AG09319 (cell line): Measurements from ENCODE around the gene SF1.
A peak's percentile ranks its signal among the peaks of the same experiment; 100 is the strongest.

Experiments
- DNase-seq: peaks from one replicate; pipeline ENCODE4 v3.0.0-alpha.2; 2010; ENCODE audit warnings: low read depth; ENCODE audit errors: extremely low read depth
- TF ChIP-seq, protein P1 (sequence below): IDR thresholded peaks from 2 replicates; pipeline ENCODE4 v1.5.1; 2011; ENCODE audit warnings: low read depth, mild to moderate bottlenecking, inconsistent platforms, low read length, moderate library complexity

SF1 gene

DNA sequence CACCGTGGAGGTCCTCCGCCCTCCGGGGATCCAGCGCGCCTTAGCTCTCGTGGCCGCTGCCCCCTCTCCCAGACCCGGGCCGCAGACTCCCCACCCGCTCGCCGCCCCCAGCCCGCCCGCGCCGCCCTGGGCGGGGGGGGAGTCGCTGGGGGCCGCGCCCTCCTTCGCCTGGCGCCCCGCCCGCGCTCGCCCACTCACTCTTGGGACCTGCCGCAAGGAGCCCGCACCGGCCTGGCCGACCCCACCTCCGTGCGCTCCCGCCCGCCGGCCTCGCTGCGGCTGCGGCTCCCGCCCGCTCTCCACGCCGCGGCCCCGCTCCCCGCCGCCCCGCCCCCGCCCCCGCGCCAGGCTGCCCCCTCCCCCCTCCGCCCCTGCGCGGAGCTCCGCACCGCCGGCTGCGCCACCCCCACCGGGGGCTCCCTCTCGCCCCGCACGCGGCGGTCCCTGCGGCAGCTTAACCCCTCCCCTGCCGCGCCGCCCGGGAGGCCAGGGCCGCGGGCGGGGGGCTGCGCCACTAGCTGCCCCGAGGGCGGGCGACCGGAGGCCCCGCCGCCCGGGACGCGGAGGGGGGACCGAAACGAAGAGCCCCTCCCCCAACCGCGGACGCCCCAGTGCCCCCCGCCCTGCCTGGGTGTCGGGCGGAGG, 33.7 kb downstream of the SF1 start:
- no peak for DNase-seq
- TF ChIP-seq, protein P1, sequence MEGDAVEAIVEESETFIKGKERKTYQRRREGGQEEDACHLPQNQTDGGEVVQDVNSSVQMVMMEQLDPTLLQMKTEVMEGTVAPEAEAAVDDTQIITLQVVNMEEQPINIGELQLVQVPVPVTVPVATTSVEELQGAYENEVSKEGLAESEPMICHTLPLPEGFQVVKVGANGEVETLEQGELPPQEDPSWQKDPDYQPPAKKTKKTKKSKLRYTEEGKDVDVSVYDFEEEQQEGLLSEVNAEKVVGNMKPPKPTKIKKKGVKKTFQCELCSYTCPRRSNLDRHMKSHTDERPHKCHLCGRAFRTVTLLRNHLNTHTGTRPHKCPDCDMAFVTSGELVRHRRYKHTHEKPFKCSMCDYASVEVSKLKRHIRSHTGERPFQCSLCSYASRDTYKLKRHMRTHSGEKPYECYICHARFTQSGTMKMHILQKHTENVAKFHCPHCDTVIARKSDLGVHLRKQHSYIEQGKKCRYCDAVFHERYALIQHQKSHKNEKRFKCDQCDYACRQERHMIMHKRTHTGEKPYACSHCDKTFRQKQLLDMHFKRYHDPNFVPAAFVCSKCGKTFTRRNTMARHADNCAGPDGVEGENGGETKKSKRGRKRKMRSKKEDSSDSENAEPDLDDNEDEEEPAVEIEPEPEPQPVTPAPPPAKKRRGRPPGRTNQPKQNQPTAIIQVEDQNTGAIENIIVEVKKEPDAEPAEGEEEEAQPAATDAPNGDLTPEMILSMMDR, result no peak

DNA sequence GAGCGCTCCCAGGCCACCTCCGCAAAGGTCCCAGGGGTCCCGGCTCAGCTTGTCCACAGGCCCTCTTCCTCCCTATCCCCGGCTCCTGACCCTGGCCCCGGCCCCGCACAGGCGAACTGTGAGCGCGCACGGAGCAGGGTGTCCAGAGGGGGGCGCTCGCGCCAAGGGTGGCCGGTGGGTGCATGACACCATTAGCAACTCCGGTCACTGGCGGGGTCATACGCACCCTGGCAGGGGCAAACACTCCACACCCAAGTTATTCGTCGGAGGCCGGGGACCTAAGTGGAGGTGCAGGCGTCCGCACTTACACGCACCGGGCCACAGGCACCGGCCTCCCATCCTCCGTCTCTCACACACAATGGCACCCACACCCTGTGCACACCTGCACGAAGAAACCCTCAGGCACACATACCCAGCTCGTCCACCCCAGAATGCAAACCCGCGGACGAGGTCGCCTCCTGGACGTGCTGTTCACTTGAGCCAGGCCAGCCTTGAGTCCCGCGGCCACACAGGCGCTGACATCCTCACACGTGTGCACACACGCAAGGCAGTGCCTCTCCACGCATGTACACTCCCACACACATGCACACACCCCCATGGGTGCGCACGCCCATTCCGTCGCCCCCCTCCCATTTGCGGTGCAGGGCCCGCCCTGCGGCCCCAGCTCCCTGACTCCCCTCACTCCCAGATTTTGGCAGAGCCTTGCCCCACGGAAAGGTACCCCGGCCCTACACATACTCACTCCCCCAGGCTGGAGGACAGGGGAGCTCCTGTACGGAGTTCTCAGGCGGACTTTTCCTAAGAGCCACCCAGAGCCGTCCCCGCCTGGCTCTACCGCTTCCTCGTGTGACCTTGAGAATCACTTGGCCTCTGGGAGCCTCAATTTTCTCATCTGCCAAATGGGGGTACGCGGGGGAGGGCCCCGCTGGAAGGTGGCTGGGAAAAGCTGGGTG, 34.5 kb downstream of the SF1 start, which contains the start of gene RASGRP2:
Gene RASGRP2 (minus strand): TSS at position 552 of the 953 bp plus-strand sequence. CDS start 1,276 bp downstream, outside the sequence.
- no peak for DNase-seq
- TF ChIP-seq, protein P1, result peak; percentile 63

DNA sequence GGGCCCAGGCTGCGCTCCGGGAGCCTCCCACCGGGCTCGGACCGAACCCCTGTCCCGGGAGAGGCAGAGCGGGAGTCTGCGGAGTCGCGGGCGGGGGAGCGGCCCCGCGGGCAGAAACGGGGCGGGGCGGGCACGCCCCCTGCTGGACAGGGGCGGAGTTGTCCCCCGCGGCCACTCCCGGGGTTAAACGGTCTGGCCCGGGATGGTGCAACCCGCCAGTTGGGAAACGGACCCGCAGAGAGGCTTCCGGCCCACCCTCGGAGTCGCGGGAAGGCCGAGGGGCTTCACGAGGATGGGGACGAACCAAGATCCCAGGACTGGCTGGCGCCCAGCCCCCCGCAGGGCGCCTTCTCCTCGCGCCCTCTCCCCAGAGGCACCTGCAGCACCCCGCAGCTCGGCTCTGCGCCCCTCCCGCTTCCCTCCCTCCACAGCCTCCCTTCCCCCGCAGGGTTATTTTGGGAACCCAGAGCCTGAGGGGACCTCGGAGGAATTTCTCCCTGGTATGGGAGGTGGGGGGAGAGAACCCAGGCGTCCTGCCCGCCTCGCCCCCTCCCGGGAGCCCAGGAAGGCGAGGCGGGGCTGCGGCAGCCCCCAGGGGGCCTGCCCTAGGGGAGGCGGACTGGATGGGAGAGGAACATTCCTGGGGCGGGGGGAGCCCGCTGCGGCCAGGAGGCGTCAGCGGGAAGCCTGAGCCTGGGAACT, 35.3 kb downstream of the SF1 start:
- no peak for DNase-seq
- TF ChIP-seq, protein P1, result peak; percentile 63

DNA sequence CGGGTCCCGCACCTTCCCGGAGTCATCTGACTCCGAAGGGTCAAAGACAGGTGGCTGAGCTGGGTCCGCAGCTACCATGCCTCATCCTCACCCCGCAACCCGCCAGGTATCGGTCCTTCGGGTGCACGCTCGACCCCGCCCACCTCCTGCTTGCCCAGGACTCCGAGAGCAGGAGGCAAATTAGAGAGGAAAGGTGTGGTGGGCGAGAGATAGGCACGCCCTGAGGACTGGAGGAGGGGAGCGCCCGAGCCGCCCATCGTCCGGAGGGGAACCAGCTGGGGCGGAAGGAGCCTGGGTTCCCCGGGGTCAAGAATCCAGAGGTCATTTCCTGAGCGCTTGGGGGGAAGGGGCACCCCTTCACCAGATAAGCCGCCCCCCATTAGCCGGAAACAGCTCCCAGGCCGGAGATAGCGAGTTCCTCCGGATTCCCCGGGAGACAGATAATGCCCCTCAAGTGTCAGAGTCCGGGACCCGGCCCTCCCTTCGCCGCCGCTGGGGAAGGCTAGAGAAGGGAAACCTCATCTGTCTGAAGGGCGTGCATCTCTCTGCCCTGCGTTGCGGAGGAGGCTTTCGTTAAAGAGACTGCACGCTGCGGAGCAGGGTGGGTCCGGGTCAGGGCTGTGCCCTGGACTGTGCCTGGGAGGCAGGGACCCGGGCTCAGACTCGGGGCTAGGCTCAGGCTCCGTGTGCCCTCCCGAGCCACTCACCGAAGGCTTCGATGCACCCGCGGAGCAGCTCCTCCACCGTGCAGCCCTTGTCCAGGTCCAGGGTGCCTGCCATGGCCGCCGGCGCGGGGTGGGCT, 36.1 kb downstream of the SF1 start:
- DNase-seq, result no peak
- TF ChIP-seq, protein P1, result no peak

DNA sequence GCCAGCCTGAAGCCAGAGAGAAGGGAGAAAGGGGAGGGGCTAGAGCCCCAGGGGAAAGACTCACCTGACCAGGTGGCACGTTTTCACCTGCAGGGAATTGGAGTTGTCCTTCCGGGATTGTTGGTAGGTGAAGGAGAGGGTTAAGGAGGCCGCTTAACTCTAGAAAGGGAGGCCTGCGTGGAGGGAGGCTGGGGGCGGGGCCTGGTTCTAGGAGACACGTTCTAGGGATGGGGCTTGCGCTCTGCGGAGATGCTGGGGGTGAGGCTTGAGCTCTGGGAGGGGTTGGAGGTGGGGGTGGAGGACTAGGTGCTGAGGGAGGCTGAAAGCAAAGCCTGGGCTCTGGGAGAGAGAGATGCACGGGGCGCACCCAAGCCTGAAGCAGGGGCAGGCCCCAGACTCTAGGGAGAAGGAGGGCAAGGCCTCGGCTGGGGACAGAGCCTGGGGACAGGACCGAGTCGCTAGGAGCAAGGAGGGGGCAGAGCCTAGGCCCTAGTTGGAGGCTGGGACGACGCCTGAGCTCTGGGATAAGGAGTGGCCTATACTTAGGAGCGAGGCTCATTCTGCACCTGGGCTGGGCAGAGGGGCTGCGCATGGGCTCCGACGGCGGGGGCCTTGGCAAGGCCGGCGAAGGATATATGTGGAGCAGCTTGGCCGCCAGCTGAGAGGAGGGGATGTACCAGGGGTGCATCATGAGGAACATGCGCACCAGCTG, 36.8 kb downstream of the SF1 start:
- TF ChIP-seq, protein P1, result no peak
- no peak for DNase-seq

DNA sequence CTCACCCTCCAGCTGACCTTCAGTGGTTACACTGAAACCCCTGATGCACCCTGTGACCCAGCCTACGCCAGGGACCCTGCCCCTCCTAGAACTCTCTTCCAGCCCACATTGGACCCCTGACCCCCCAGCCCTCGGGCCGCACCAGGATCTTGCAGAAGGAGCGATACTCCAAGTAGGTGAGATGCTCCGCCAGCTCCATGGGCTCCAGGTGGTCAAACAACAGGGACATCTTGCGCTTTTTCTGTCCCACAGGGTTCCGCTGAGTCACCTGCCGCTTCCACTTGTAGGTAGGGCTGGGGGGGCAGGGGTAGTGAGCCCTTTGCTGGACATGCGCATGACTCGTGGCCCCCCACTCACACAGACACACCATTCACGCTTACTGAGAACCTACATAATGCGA, 38.5 kb downstream of the SF1 start:
- TF ChIP-seq, protein P1, result no peak
- no peak for DNase-seq
